HG03108 (cell line): ENCODE results near the gene TSR1.

ENCODE experiments used
- ATAC-seq: cut with Tn5 transposase; IDR thresholded peaks from one replicate; pipeline ENCODE4 v1.9.1; 2021; ENCODE audit warnings: moderate library complexity; ENCODE audit not compliant: unreplicated experiment

TSR1 gene

GRCh38 chr17:2336215-2336851 is at the start of gene TSR1:
TSR1 (minus strand) TSS chr17:2336457; CDS start chr17:2336427, 30 bp downstream.
- peak; percentile 68 for ATAC-seq

GRCh38 chr17:2385240-2386210 is 49.3 kb upstream of the TSR1 start:
- ATAC-seq: no peak

DNA sequence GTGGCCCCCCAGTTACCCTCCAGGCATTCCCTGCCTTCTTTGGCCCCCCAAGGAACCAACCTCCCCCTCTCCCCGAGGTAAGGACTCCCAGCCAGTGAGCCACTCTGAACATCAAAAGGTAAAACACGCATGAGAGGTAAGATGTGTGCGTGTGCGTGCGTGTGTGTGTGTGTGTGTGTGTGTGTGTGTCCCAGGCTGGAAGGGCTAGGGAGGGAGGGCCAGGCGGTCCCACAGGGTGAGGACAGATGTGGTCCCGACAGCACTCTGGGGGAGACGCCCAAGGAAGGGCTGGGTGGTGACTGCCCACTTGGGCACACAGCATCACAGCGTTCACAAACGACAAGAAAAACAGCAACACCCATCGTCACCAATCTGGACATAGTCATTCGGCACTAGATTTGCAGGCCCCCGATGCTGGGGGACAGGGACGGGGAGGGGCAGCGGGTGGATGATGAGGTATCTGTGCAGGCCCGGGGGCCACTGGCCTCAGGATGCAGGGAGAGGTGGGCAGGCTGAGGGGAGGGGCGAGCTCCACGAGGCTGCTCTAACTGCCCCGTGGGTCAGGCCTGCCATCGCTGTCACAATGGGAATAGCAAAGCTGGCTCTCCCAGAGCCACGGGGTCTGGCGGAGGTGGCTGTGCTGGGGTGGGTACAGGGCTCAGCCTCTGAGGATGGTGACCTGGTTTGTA is 48.3 kb upstream of the TSR1 start:
- no peak for ATAC-seq

- no peak for ATAC-seq
Observed at GRCh38 chr17:2383628-2384167, 47.4 kb upstream of the TSR1 start.

DNA sequence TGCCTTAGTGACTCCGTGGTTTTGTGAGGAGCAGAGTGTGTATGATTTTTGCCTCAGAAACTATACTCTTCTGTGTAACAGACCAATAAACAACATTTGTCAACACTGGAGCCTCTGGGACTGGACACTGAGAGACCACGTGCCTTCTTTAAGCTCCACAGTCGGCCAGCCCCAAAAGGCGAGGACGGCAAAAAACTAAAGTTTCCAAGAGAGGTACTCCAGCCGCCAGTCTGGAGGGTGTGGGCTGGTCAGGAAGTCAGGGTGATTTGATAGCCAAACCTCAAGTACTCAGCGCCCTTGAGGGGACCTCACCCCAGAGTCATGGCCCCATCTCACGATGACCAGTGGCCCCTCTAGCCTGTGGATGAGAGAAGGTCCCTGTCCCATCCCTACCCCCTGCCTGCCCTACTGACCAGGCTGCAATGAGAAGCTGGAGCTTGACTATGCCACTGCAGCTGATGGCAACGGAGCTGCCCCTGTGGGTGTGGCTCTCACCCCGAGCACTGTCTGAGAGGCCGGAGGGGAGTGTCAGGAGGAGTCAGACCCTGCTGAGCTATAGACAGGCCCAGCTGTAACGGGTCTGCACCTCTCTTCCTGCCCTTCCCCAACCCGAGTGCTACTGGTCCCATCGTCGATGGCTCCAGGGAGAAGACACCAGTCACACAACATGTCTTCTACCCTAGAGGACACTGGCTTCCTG is 44.8 kb upstream of the TSR1 start:
- no peak for ATAC-seq

GRCh38 chr17:2380226-2380922 is 44.1 kb upstream of the TSR1 start:
- ATAC-seq: no peak

DNA sequence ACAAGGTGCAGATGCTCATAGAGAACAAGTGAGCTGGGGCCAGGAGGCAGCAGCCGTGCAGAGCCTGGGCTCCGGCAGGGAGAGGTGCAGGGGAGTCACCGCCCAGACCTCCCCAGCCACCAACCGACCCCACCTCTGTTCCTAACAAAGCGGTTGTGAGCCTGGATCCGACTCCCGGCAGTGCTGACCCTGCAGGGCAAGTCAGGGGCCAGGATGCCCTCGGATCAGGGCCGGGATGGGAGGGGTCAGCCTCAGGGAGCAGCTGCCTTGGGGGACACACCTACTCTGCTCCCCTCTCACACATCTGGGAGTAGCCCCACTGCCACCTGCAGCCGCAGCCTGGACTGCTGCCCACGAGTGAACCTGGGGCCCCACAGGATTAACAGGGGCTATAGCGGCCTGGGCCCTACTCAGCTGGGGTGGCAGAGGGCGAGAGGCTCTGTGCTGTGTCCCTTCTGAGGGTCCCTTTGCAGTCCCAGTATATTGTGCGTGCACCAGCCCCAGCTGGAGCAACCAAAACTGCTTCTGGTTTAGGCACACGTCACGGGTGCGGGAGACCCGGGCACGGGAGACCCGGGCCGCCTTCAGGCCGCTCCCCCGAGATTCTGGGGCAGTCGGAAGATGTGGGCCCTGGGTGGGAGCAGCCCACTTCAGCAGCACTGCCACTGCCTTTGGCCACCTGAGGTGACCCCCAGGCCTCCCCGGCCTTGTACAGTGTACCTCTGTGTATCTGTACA is 43.4 kb upstream of the TSR1 start:
- ATAC-seq: no peak

DNA sequence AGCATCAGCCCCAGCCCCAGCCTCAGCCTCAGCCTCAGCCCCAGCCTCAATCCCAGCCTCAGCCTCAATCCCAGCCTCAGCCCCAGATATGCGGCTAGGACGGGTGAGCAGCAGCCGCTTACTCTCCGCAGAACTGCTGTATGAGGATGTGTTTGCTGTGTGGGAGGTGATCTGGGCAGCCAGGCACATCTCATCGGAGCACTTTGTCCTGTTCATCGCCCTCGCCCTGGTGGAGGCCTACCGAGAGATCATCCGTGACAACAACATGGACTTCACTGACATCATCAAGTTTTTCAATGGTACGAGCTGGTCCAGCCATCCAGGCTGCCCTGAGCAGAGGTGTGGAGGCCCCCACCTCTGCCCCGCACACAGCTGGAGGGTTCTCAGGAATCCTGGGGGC is 42.6 kb upstream of the TSR1 start:
- ATAC-seq: no peak

DNA sequence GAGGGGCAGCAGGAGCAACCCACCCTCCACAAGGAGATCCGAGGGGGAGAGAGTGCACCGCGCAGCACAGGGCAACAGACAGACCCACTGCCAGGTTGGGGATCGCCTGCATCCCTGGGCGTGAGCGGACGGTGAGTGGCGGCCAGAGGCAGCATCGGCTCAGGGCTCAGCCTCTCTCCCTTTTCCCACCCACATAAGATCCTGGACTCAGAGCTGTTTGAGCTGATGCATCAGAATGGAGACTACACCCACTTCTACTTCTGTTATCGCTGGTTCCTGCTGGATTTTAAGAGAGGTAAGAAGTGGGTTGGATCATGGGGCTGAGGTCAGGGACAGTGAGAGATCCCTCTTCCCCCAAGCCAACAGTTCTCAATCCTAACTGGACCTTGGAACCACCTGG is 41.4 kb upstream of the TSR1 start:
- no peak for ATAC-seq

GRCh38 chr17:2376107-2376506 is 39.9 kb upstream of the TSR1 start:
- ATAC-seq: no peak

- no peak for ATAC-seq
Observed at GRCh38 chr17:2375406-2375805, 39.1 kb upstream of the TSR1 start.

GRCh38 chr17:2374549-2375285 is 38.5 kb upstream of the TSR1 start:
- no peak for ATAC-seq

- no peak for ATAC-seq
Observed at GRCh38 chr17:2373179-2373578, 36.9 kb upstream of the TSR1 start.

DNA sequence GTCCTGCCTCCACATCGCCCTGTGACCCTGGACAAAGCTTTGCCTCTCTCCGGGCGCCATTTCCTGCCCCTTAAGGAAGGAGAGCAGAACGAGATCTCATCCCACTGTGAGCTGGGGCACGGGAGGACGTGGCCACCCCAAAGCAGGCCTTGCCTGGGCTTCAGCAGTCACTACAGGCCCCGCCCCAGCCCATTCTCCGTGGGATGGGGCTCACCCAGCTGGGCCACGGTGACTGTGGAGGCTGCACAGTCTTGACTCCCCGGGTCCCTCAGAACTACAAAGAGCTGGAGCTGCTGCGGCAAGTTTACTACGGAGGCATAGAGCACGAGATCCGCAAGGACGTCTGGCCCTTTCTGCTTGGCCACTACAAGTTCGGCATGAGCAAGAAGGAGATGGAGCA is 36.4 kb upstream of the TSR1 start:
- ATAC-seq: no peak

GRCh38 chr17:2372180-2372579 is 35.9 kb upstream of the TSR1 start:
- no peak for ATAC-seq

- no peak for ATAC-seq
Observed at GRCh38 chr17:2371183-2372130, 35.2 kb upstream of the TSR1 start.

GRCh38 chr17:2370211-2370589 is 33.9 kb upstream of the TSR1 start:
- no peak for ATAC-seq
